Measurements from ENCODE around the gene SLC6A2.
A peak's percentile ranks its signal among the peaks of the same experiment; 100 is the strongest.

SLC6A2 gene

GRCh38 chr16:55706739-55707384 lies 51.1 kb downstream of the SLC6A2 start:
- TF ChIP-seq CTCF (IDR thresholded peaks at IDR 0.05; ENCODE audit: low read depth, low read length) = no peak
- no peak for DNase-seq (ENCODE audit: low read depth in 2 of 2)
- H3K4me3 ChIP-seq (replicated peaks in 1 of 2; ENCODE audit: low read depth in 2 of 2, low read length in 2 of 2) = no peak overlapping the region

GRCh38 chr16:55709801-55710200 lies 54.0 kb downstream of the SLC6A2 start:
- DNase-seq (ENCODE audit: low read depth in 2 of 2) = no peak
- TF ChIP-seq CTCF (IDR thresholded peaks at IDR 0.05; ENCODE audit: low read depth, low read length) = no peak
- H3K4me3 ChIP-seq (replicated peaks in 1 of 2; ENCODE audit: low read depth in 2 of 2, low read length in 2 of 2) = no peak overlapping the region

- no peak for TF ChIP-seq CTCF (IDR thresholded peaks at IDR 0.05; ENCODE audit: low read depth, low read length)
- DNase-seq (ENCODE audit: low read depth in 2 of 2) = peak in 1 of 2 donors; percentile 3
- no peak overlapping the region for H3K4me3 ChIP-seq (replicated peaks in 1 of 2; ENCODE audit: low read depth in 2 of 2, low read length in 2 of 2)
These were observed 54.7 kb downstream of the SLC6A2 start for GRCh38 chr16:55710466-55710865.

- TF ChIP-seq CTCF (IDR thresholded peaks at IDR 0.05; ENCODE audit: low read depth, low read length) = peak; percentile 60
- H3K4me3 ChIP-seq (replicated peaks in 1 of 2; ENCODE audit: low read depth in 2 of 2, low read length in 2 of 2) = no peak overlapping the region
- DNase-seq (ENCODE audit: low read depth in 2 of 2) = peak; percentile 63 to 65
These were observed 56.4 kb downstream of the SLC6A2 start for GRCh38 chr16:55711959-55712876.

- no peak overlapping the region for H3K4me3 ChIP-seq (replicated peaks in 1 of 2; ENCODE audit: low read depth in 2 of 2, low read length in 2 of 2)
- DNase-seq (ENCODE audit: low read depth in 2 of 2) = no peak
- no peak for TF ChIP-seq CTCF (IDR thresholded peaks at IDR 0.05; ENCODE audit: low read depth, low read length)
These were observed 57.3 kb downstream of the SLC6A2 start for GRCh38 chr16:55713103-55713502.

GRCh38 chr16:55717326-55717725 lies 61.5 kb downstream of the SLC6A2 start:
- TF ChIP-seq CTCF (IDR thresholded peaks at IDR 0.05; ENCODE audit: low read depth, low read length) = no peak

More at GRCh38 chr16:55717326-55717725, 61.5 kb downstream of the SLC6A2 start:
- no peak for DNase-seq (ENCODE audit: low read depth in 2 of 2)
- H3K4me3 ChIP-seq (replicated peaks in 1 of 2; ENCODE audit: low read depth in 2 of 2, low read length in 2 of 2) = no peak overlapping the region

All from cardiac fibroblast (primary cell).